NCI-H2196 treated with DMSO at 0.1 percent for 48 hours (cell line): ENCODE results near the gene LIPE.
"Not testable (repeated sequence)": the region's sequence is repeated elsewhere in the genome, so short reads cannot be mapped to it uniquely, and the experiment has no call there.

ENCODE experiments used
- DNase-seq: peaks from one replicate; lab custom pipeline; 2025; ENCODE audit not compliant: unreplicated experiment; lab: John Stamatoyannopoulos, UW

The LIPE gene, protein sequence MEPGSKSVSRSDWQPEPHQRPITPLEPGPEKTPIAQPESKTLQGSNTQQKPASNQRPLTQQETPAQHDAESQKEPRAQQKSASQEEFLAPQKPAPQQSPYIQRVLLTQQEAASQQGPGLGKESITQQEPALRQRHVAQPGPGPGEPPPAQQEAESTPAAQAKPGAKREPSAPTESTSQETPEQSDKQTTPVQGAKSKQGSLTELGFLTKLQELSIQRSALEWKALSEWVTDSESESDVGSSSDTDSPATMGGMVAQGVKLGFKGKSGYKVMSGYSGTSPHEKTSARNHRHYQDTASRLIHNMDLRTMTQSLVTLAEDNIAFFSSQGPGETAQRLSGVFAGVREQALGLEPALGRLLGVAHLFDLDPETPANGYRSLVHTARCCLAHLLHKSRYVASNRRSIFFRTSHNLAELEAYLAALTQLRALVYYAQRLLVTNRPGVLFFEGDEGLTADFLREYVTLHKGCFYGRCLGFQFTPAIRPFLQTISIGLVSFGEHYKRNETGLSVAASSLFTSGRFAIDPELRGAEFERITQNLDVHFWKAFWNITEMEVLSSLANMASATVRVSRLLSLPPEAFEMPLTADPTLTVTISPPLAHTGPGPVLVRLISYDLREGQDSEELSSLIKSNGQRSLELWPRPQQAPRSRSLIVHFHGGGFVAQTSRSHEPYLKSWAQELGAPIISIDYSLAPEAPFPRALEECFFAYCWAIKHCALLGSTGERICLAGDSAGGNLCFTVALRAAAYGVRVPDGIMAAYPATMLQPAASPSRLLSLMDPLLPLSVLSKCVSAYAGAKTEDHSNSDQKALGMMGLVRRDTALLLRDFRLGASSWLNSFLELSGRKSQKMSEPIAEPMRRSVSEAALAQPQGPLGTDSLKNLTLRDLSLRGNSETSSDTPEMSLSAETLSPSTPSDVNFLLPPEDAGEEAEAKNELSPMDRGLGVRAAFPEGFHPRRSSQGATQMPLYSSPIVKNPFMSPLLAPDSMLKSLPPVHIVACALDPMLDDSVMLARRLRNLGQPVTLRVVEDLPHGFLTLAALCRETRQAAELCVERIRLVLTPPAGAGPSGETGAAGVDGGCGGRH

GRCh38 chr19:42427313-42427712, at the start of gene LIPE:
Gene LIPE, minus strand, starts transcription at chr19:42427388. Its CDS starts 239 bp downstream, at chr19:42427149.
- no peak for DNase-seq

- no peak for DNase-seq
Measured at GRCh38 chr19:42475366-42475765, 48.2 kb upstream of the LIPE start.

- DNase-seq: no peak
Measured at GRCh38 chr19:42474743-42475142, 47.6 kb upstream of the LIPE start.

GRCh38 chr19:42473686-42474085, 46.5 kb upstream of the LIPE start:
- DNase-seq: no peak

GRCh38 chr19:42472402-42473147, 45.4 kb upstream of the LIPE start:
- no peak for DNase-seq

DNA sequence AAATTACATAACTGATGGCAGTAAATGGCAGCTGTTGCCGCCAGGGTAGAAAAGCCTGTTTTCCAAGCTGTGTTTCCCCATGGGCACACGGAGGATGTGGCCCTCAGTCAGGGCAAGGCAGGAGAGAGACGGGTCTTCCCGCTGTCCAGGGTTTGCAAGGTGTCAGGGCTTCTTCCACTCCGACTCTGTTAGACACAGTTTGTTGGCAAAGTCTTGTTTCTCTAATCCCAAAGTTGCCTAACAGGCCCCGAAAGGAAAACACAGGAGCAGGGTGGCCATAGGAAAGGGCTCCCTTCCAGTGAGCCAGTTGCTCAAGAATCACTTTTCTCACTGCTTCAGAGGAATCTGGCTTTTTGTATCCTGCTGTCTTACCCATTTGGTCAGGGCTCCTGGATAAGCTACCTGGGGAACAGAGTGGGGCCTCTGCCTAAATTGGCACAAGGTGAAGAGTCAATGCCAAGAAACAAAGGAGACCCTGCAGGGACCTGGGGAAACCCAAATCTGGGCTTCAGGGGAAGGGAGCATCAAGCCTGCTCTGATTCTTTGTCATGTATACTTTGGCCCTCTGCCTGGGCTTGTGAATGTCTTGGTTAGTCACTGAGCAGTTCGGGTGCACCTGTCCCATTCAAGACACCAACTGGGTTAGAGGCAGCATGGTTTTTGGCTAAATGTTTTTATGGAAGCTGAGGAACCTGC, 44.5 kb upstream of the LIPE start:
- no peak for DNase-seq

DNA sequence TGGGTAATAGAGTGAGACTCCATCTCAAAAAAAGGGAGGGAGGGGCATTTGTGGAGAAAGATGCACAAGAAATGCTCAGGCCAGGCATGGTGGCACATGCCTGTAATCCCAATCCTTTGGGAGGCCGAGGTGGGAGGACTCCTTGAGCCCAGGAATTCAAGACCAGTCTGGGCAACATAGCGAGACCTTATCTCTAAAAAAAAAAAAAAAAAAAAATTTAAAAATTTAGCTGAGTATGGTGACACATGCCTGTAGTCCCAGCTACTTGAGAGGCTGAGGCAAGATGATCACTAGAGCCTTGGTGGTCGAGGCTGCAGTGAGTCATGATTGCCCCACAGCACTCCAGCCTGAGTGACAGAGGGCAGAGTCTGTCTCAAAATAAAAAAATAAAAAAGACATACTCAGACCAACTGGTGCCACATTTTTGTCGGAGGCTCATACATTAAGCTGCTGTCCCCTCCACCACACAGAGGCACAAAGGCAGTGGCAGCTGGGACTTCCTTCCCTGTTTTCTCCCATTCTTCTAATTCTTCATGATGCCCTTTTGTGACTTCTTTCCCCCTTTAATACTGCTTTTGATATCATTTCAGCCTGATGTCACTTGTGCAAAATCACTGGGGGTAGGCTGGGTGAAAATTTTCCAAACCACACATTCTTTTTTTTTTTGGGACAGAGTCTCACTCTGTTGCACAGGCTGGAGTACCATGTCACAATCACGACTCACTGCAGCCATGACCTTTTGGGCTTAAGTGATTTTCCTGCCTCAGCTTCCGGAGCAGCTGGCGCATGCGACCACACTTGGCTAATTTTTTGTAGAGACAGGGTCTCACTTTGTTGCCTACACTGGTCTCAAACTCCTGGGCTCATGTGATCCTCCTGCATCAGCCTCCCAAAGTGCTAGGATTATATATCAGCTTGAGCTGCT, 42.4 kb upstream of the LIPE start:
- DNase-seq: no peak

DNA sequence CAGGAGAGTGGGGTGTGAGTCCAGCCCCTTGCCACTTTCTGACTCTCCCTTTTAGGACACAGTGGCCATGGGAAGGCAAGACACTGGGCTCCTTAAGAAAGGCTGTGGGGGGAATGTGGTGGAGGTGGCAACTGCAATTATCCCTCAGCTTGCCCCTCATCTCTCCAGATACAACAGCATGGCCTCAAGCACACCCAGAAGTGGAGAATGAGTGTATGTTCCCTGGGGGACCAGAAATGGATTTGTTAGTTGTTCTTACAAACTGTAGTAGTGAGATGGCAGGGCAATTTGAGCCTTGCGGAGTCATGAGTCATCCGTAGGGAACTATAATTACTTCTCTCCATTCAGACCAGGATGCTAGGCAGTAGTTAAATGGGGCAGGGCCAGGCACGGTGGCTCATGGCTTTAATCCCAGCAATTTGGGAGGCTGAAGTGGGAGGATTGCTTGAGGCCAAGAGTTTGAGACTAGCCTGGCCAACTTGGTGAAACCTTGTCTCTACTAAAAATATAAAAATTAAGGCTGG, 41.1 kb upstream of the LIPE start:
- no peak for DNase-seq

DNA sequence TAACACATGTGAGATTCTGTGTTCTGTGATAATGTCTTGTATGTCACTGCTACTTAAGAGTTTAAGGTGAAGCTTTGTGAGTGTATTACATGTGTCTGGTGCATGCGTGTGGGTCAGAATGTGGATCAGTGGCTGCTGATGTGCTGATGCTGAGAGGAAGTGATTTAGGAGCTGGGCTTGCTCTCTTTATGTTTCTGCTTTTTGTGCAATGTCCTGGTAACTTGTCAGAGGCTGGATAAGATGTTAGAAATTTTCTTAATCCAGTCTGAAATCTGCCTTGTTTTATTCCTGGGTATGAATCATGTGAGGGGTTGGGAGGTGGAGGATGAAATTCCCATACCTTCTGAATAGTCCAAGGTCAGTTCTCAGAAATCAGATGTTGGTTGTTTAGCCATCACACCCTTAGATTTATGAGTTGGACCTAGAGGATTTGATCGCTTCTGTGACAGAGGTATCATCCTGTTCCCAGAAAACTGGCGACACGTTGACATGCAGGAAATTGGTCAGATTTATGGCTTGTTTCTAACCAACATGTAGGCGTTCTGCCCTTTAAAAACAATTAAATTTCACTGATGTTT, 40.1 kb upstream of the LIPE start:
- no peak for DNase-seq

- DNase-seq: no peak
Measured at GRCh38 chr19:42466521-42467182, 39.5 kb upstream of the LIPE start.

DNA sequence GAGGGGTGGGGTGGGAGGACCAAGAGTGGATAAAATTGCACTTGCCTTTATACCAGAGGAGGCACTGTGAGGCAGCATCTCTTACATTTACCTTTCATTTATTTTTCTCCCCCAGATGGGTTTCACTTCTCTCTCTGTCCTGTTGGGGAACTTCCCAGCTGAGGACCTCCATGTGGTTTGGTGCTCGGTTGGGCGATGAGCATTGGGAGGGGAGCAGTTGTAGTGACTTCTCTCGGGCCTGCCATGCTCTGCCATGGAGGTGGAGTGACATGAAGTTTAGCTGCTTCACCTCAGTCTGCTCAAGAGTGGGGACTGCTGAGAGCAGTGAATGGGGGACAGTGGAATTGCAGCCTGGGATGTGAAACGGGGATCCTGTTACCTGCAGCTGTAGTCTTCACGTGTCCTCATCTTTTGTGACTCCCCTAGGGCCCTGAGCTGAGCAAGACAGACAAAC, 38.7 kb upstream of the LIPE start:
- no peak for DNase-seq

DNA sequence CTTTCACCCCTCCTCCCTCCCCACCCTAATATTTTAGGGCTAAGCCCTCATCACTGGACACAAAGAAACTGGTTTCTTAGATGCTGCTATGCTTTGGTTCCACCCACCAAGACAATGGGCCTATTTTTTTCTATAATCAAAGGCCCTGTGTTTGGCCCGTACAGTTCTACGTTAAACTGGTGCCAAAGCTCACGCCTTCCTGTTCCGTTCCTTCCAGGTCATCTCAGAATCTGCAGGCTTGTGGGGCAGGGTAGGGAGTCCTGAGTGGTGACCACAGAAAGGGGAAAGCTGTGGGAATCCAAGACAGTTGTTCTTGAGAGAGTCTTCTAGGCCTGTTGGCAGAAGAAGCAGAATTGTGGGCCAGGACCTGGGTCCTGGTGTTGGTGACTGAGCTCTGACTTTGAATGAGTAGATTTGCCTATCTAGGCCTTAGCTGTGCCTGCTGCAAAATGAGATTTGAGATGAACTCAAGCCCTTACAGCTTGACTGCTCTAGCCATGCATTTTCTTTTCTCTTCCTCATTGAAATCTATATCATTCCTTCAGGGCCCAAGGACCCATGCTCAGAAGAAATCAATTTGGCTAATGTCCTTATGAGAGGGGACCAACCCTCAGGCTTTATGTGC, 34.6 kb upstream of the LIPE start:
- DNase-seq: no peak

DNA sequence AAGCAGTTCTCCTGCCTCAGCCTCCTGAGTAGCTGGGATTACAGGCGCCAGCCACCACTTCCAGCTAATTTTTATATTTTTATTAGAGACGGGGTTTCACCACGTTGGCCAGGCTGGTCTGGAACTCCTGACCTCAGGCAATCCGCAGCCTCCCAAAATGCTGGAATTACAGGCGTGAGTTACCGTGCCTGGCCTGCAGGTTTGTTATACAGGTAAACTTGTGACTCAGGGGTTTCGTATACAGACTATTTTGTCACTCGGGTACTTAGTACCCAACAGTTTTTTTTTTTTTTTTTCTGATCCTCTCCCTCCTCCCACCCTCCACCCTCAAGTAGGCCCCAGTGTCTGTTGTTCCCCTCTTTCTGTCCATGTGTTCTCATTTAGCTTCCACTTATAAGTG, 34.0 kb upstream of the LIPE start:
- DNase-seq: not testable (repeated sequence)

DNA sequence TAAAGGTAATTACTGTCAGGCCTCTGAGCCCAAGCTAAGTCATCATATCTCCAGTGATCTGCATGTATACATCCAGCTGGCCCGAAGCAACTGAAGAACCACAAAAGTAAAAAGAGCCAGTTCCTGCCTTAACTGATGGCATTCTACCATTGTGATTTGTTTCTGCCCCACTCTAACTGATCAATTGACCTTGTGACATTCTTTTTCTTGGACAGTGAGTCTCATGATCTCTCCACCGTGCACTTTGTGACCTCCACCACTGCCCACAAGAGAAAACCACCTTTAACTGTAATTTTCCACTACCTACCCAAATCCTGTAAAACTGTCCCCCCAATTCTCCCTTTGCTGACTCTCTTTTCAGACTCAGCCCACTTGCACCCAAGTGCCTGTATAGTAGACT, 32.7 kb upstream of the LIPE start:
- DNase-seq: no peak

- no peak for DNase-seq
Measured at GRCh38 chr19:42455621-42456081, 28.5 kb upstream of the LIPE start.

DNA sequence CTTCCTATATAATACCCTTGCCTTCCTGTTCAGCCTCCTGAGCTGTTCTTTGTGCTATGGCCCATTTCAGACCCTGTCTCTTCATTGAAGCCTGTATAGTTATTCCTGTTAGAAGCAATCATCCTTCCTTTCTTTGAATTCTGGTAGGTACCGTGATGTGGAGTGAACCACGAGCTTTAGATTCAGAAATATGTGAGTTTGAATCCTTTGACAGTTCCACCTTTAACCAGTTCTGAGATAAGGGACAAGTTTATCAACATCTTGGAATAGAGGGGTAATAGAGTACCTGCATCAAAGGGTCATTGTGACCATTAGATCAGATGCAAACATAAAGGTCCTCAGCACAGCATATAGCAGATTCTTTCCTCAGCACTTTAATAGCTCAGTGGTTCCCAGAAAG, 27.9 kb upstream of the LIPE start:
- DNase-seq: no peak

- DNase-seq: no peak
Measured at GRCh38 chr19:42452590-42452989, 25.4 kb upstream of the LIPE start.
